HG03575 (cell line): ENCODE results near the gene CNP.
"Not testable (repeated sequence)": the region's sequence is repeated elsewhere in the genome, so short reads cannot be mapped to it uniquely, and the experiment has no call there.

Source experiments
- ATAC-seq: cut with Tn5 transposase; IDR thresholded peaks from one replicate; pipeline ENCODE4 v1.9.1; 2021; ENCODE audit not compliant: unreplicated experiment, insufficient number of reproducible peaks, low FRiP score; ENCODE audit errors: extremely low read depth

CNP gene

DNA sequence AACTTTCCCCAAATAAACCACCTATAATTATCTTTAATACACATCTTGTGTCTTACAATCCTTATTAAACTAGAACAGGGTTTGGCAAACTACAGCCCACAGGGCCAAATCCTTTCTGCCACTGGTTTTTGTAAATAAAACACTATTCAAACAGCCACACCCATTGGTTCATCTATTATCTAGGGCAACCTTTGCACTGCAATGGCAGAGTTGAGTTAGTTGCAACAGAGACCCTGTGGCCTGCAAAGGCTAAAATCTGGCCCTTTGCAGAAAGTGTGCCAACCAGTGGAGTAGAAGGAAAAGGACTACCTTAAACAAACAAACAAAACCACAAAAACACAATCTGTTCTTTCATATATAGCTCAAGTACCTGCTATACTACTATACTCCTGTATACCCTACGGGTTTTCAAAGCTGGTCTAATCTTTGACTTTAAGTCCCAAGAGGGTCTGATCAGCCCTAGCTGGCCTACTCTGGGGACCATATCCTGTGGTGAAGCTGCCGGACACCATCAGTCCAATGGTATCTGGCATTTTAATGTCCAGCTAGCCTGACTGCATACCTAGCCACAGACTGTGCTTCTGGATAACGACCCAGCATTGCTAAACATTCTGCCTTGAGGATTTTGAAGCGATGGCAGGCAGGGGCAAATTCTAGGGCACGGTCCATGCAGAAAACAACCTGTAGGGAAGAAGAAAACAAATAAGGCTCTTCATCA is 23.3 kb downstream of the CNP start:
- ATAC-seq, result no peak

DNA sequence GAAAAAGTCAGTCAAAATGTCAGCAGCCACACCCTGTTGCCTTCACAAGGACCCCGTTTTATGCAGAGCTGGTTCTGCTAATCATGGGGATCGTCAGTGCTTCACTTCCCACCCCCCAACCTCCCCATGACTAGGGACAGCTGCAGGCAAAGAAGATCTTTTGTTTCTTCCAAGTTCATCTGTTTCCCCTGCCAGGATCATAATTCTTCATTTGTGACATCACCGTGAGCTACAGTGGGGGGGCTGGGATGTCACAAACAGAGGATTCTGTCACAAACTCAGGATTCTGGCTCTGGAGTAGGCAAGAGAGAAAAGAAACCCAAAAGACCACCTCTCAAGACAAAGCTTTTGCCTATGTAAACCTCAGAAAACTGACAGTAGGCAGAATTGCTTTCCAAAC is 26.0 kb downstream of the CNP start:
- no peak for ATAC-seq

DNA sequence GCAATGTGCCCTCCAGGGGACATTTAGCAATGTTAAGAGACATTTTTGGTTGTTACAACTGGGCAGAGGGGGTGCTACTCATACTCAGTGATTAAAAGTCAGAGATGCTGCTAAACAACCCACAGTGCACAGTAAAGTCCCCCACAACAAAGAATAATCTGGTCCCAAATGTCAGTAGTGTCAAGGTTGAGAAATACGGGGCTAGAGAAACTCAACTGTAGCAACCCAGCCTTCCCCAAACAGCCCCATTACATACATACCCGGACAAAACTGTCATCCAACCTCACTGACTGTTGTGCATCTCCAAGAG is 30.2 kb downstream of the CNP start:
- ATAC-seq, result no peak

DNA sequence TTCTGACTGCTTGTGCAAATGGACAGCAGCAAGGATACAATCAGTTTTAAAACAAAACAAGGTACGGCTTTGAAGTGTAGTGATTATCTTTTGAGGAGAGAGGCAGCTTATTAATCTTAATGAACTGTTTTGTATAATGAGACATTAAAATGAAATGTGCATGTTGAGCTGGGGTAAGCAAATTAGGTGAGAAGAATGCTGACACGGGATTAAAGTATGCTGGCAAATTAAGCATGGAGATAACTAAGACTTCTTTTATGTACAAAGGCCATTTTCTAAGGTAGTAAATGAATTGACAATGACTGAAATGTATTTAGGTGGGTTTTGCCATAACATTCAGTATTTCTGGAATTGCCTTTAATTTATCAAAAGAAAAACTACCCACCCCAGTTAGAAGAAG is 31.9 kb downstream of the CNP start:
- no peak for ATAC-seq

DNA sequence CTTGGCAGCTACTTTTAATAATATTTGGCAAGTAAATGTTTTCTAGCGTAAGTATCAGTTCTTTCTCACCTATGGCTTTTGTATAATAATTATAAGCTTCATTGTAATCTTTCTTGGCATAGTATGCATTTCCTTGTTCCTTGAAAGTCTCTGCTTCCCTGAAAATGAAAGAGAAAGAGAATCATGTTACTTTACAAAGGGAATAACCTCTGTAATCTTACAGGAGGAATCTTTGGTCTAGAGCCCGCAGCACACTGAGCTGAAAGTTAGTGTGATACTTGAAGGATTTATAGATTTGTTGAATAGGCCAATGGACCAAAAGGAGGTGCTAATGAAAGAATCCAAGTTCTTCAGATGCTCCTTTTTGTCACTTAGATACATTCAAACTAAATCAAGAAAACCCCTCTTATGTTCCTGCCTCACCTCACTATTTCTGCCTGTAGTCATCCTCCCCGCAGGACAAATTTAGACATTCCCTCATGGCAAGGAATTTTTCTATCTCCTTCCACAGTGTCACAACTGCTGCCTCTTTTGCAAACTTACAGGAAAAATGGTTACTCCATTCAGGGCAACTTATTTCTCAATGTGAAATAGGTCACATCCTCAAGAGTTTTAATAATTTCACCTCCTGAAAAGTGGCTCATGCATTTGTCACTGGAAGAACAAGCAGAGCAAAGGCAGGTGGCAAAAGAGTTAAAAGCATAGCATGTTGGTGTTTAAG is 34.0 kb downstream of the CNP start:
- no peak for ATAC-seq

DNA sequence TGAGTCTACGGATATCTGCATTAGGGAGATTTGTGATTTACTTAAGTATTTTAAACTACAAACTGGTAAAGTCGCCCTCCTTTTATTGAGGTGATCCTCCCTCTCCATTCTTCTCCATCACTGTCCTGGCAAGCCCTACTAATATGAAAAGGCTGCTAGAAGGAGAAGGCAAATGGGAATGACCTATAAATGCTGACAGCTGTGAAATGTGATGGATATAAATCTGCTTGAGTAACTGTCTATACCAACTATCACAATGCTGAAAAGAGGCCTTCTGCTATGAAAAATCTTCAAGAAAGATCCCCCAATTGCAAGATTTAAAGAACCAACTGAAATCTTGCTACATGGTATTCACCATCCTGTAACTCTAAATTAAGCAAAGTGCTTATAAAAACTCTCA is 35.1 kb downstream of the CNP start:
- ATAC-seq, result no peak

DNA sequence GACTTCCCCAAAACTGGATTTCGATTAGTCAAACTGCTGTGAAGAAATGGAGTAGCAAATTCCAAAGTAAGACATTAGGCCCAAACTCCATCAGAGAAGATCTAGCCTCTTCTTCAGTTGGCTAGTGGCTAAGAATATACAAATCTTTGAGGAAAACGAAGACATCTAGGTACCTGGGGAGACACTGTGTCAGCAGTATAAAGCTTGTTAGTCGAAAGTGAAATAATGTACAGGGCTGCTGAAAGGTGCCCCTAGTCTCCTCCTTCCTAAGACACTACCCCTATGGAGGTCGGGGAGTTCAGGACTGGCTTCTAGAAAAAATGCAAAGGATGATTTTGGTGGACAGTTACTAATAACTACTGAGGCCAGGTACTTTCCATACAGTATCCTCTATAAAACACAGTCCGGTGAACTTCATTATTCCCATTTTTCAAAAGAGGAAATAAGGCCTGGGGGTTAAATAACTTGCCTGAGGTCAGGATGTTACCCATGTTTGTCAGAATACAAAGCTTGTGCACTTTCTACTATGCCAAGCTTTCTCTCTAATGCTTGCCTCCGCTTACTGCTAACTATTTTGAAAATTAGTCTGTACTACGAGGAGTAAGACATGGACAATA is 35.7 kb downstream of the CNP start:
- no peak for ATAC-seq

DNA sequence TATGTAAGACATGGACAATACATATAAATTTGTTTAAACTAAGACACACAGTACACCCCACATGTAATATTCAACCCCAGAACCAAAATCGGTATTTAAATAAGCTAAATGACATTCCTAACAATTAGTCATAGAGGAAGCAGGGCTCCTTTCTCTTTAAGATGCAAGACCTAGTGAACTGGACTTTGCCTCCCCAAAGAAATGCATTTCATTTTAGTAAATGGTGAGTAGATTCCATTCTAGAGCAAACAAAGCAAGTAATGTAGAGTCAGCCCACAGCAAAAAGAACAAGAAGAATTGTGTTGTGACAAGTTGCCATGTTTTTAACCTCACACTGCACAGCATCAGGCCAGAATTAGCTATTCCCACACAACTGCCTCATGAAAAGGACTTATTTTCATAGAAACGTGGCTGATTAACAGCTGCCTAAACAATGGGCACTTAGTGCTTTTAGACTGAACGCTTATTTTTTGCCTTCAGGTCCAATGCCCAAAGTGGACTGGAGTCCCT is 36.3 kb downstream of the CNP start:
- ATAC-seq, result no peak

DNA sequence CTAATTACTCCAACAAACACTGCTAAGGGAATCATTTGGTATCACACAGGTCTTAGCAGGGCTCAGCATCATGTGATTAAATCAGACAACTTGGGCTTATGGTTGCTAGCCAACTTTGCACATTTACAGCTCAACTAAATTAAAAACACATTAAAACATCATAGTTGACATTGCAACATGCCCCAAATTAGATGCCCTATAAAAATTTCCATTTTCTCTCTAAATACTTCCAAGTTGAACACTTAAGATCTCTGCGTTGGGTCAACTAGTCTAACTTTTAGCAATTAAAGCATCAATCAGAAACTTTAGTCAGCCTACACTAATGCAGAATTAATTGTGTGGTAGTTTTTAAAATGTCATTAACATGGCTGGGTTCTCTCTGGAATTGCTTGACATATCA is 38.6 kb downstream of the CNP start:
- ATAC-seq, result no peak

DNA sequence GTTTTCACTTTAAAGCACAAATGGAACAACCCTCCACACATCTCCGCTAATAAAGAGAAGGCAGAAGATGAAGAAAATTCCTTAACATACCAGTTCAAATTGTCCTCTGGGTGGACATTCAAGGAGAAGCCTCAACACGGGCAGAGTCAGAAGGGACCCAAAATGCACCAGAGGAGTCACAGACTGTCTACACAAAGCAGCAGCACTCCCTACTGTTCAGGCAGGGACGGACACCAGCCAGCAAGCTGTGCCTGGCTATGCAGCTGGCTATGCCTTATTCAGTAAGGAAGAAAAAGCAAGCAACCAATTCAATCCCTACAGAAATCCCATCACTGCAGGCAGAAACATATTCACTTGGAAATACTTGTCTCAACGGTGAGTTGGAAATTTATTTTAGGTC is 42.6 kb downstream of the CNP start:
- no peak for ATAC-seq

DNA sequence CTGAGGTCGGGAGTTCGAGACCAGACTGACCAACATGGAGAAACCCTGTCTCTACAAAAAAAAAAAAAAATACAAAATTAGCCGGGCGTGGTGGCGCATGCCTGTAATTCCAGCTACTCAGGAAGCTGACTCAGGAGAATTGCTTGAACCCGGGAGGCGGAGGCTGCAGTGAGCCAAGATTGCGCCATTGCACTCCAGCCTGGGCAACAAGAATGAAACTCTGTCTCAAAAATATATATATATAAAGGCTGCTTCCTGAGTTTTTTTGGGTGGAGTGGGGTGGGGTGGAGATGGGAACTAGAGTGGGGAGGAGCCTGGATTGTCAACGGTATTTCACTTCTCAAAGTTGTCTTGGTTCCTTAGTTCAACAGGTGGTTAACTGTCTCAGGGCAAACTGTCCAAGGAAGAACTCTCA is 43.7 kb downstream of the CNP start:
- ATAC-seq, result not testable (repeated sequence)

DNA sequence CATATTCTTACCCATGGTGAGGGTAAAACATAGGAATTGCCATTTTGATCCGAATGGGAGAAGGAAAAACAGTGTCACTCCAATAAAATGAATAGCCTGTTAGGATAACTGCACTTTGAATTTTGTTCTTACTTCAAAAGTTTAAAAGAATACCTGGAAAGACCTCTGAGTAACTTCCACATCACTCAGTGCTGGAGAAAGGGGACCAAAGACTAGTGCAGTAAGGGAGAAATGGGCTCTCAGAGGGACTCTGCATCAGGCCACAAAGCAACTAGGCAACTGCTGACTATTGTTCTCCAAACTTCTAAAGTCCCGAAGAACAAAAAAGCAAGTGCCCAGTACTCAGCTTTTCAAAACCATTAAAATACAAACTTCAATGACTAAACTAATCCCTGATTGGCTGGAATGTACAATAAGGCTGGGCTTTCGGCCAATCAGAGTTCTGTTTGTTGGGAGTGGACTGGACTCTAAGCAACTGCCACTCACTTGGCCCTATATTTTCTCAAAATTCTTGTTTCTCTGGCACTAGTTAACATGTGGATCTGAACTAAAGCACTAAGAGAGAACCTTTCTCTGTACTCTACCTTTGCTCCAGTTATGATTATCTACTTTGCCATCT is 44.4 kb downstream of the CNP start:
- no peak for ATAC-seq

DNA sequence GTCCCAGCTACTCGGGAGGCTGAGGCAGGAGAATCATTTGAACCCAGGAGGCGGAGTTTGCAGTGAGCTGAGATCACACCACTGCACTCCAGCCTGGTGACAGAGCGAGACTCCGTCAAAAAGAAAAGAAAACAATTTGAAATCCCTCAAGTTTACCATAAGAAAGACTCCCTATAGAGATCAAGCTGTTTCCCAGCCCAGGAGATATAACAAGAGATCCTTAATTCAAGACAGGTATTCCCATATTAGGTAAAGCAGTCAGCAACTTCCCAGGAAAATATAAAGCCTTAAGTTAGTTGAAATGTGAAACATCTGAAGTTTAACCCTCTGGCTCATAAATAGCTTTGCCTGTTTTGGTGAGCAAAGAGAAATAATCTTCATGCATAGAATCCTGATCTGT is 45.8 kb downstream of the CNP start:
- ATAC-seq, result not testable (repeated sequence)

DNA sequence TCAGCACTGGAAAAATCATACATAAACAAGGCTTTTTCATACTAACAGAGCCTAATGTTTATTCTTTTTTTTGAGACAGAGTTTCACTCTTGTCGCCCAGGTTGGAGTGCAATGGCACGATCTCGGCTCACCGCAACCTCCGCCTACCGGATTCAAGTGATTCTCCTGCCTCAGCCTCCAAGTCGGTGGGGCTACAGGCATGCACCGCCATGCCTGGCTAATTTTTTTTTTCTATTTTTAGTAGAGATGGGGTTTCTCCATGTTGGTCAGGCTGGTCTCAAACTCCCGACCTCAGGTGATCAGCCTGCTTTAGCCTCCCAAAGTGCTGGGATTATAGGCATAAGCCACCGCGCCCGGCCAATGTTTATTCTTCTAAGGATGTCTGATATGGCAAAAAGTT is 47.1 kb downstream of the CNP start:
- ATAC-seq, result not testable (repeated sequence)

DNA sequence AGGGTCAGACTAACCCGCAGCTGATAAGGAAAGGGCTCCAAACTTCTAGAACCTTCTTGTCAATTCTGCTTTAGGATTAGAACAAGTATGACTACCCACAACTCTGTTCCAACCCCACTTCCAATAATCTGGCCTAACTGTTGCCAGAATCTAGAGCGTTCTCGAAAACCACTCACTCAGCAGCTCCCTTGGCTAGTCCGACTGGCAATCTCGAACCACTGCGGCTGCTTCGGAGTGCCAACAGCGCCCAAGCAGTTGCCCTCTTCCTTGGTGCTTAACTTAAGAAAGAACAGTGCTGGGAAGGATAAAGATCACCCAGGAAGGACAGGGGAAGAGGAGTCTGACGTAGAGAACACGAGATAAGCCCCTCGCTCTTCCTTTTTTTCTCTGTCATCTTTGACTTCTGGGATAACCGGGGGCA is 49.8 kb downstream of the CNP start:
- ATAC-seq, result no peak

DNA sequence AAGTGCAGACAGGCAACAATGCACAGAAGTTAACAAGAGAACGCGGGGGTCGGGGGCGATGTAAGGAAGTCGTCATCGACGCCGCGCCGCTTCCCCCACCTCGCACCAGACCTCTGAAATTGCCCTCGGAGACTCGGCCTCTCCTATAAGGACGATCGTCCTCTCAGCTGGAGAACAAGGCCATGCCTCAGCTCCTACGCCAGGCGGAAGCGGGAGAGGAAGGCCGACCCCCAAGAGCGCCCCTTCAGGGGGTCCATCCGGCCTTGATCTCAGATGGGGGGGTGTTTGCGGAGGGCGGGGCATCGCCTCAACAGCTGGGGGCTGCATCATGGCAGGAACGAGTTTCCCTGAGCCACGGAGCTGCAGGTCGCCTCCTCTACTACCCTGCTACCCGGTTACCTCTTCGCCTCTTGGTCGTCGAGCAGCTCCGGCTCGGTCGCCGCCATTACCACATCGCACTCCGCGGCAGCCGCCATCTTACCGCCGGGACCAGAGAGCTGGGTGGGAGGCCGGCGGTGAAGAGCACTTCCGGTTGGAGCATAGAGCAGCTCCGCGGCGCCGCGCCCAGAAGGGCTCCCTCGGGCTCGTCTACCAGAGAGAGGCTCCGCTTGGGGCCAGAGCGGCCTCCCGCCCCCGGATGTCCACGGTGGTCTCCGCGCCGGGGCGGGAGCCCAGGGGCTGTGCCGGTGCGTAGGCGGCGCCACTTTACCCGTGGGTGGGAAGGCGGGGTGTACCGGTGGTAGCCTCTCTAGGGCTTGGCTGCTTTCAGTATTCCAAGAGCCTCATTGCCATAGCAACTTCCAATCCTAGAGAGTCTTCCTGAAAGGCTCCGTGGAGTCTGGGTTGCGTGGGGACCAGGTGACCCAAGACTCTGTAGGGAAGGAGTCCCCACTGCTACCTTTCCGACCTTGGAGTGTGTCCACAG is 50.6 kb downstream of the CNP start, which contains the start of gene DNAJC7:
Gene DNAJC7, minus strand, starts transcription at position 499 of the 925 bp plus-strand sequence. Its CDS starts 23 bp downstream, at position 476.
- ATAC-seq, result no peak

DNA sequence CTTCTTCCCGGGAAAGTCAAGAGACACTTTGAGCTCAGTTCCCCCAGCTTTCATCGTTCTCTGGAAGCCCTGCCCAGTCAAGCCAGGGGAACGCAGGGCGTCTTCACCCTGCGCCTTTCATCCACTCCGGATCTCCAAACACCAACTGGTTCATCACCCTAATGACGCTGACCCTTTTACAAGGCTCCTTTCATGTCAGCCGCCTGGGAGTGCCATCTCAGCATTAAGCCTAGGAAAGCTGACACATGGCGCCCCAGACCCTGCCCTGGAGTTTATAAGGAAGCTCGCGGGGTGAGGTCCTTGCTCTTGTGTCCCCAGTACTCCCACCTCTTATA is 51.2 kb downstream of the CNP start:
- ATAC-seq, result no peak

DNA sequence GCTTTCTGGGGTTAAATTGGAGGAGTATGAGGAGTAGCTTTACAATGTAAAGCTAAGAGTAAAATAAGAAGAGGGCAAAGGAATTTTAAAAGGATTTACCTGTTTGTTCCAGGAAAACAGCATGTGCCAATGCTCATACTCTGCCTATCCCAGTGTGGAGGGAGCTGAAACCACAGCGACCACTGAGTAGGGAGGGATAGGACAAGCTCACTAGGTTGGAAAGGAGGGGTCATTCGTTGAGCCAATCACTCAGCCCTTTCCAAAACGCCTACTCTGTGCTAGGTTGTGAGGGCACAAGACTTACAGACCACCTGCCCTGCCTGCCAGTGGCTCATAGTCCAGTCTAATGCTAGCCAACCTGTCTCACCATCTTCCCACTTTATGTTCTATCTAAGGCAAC is 51.7 kb downstream of the CNP start:
- no peak for ATAC-seq

DNA sequence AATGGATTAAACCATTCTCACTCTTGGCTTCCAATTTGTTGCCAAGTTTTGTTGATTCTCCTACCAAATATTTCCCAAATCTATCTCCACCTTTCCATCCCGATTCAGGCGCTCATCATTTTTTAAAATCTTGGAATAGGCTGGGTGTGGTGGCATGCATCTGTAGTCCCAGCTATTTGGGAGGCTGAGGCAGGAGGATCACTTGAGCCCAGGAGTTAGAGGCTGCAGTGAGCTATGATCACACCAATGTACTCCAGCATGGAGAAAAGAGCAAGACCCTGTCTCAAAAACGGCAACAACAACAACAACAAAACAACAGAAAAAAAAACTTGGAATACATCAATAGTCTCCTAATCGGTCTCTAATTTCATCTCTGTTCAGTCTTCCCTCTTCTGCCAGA is 52.4 kb downstream of the CNP start:
- no peak for ATAC-seq
